RWPE2 (cell line): Measurements from ENCODE around the gene PCDHGB6.
"Not testable (repeated sequence)": the region's sequence is repeated elsewhere in the genome, so short reads cannot be mapped to it uniquely, and the experiment has no call there.

ENCODE experiments used
- ATAC-seq: fragments of 200-7000 bp; cut with Tn5 transposase; 3 replicates; pipeline ENCODE4 v1.9.1; 2021; ENCODE audit warnings: low read depth
- DNase-seq: peaks from one replicate; pipeline ENCODE4 v3.0.0-alpha.2; 2020; ENCODE audit warnings: low spot score
- H3K27ac ChIP-seq: fragments of 450-650 bp; 2 replicates; pipeline ENCODE4 v1.5.1; 2017; ENCODE audit warnings: mild to moderate bottlenecking; ENCODE audit not compliant: poor library complexity, severe bottlenecking
- H3K27me3 ChIP-seq: fragments of 250-450 bp; sonication (Bioruptor Pico); 2 replicates; pipeline ENCODE4 v1.5.1; 2021; ENCODE audit warnings: mild to moderate bottlenecking, moderate library complexity; ENCODE audit not compliant: insufficient read depth, poor library complexity, severe bottlenecking
- H3K36me3 ChIP-seq: fragments of 250-450 bp; sonication (Bioruptor Pico); 2 replicates; pipeline ENCODE4 v1.5.1; 2020; ENCODE audit warnings: low read depth, mild to moderate bottlenecking, moderate library complexity
- H3K4me1 ChIP-seq: fragments of 250-450 bp; sonication (Bioruptor Pico); 2 replicates; pipeline ENCODE4 v1.5.1; 2021; ENCODE audit warnings: mild to moderate bottlenecking, moderate library complexity; ENCODE audit not compliant: insufficient read depth, poor library complexity, severe bottlenecking
- H3K4me3 ChIP-seq: fragments of 250-450 bp; sonication (Bioruptor Pico); 2 replicates; pipeline ENCODE4 v1.5.1; 2021; ENCODE audit warnings: mild to moderate bottlenecking, moderate library complexity; ENCODE audit not compliant: severe bottlenecking
- H3K9me3 ChIP-seq: fragments of 250-450 bp; sonication (Bioruptor Pico); 2 replicates; pipeline ENCODE4 v1.5.1; 2021; ENCODE audit warnings: mild to moderate bottlenecking, moderate library complexity; ENCODE audit not compliant: severe bottlenecking
- TF ChIP-seq, protein P1 (sequence below): fragments of 450-650 bp; IDR thresholded peaks from one replicate; pipeline ENCODE4 v1.5.1; 2017; ENCODE audit warnings: mild to moderate bottlenecking, moderate library complexity; ENCODE audit not compliant: poor library complexity, severe bottlenecking

Gene PCDHGB6

DNA sequence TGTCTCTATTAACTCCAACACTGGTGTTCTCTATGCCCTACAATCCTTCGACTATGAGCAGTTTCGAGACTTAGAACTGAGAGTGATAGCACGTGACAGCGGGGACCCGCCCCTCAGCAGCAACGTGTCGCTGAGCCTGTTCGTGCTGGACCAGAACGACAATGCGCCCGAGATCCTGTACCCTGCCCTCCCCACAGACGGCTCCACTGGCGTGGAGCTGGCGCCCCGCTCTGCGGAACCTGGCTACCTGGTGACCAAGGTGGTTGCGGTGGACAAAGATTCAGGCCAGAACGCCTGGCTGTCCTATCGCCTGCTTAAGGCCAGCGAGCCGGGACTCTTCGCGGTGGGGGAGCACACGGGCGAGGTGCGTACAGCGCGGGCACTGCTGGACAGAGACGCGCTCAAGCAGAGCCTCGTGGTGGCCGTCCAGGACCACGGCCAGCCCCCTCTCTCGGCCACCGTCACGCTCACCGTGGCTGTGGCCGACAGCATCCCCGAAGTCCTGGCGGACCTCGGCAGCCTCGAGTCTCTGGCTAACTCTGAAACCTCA is 15.0 kb downstream of the PCDHGB6 start:
- ATAC-seq = no peak
- Histone ChIP-seq H3K4me3 (no peak overlapping the region), H3K9me3 (peaks cover 72% of the 10 kb centered on the region)

GRCh38 chr5:141427783-141428426 is 20.1 kb downstream of the PCDHGB6 start:
- H3K9me3 ChIP-seq = peaks cover 60% of the 10 kb centered on the region
- TF ChIP-seq, protein P1, sequence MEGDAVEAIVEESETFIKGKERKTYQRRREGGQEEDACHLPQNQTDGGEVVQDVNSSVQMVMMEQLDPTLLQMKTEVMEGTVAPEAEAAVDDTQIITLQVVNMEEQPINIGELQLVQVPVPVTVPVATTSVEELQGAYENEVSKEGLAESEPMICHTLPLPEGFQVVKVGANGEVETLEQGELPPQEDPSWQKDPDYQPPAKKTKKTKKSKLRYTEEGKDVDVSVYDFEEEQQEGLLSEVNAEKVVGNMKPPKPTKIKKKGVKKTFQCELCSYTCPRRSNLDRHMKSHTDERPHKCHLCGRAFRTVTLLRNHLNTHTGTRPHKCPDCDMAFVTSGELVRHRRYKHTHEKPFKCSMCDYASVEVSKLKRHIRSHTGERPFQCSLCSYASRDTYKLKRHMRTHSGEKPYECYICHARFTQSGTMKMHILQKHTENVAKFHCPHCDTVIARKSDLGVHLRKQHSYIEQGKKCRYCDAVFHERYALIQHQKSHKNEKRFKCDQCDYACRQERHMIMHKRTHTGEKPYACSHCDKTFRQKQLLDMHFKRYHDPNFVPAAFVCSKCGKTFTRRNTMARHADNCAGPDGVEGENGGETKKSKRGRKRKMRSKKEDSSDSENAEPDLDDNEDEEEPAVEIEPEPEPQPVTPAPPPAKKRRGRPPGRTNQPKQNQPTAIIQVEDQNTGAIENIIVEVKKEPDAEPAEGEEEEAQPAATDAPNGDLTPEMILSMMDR = no peak

More for the DNA sequence above, 15.0 kb downstream of the PCDHGB6 start:
- H3K27ac ChIP-seq = no peak overlapping the region
- no peaks in the 10 kb centered on the region for H3K4me1 ChIP-seq
- no peaks in the 10 kb centered on the region for H3K36me3 ChIP-seq
- peaks cover 5% of the 10 kb centered on the region for H3K27me3 ChIP-seq
- TF ChIP-seq, protein P1 = no peak
- DNase-seq = no peak

GRCh38 chr5:141430332-141431113 is 22.7 kb downstream of the PCDHGB6 start, which contains the start of gene PCDHGA12:
PCDHGA12 (plus strand) TSS chr5:141430507; CDS start chr5:141430760, 253 bp downstream.
- Histone ChIP-seq H3K27me3 (peaks cover 13% of the 10 kb centered on the region), H3K4me1 (no peaks in the 10 kb centered on the region), H3K9me3 (peaks cover 45% of the 10 kb centered on the region), H3K36me3 (no peaks in the 10 kb centered on the region), H3K27ac (no peak within 1 kb of the TSS), H3K4me3 (peak within 1 kb of the TSS; percentile 17)
- peak; percentile 86 for ATAC-seq
- TF ChIP-seq, protein P1 = peak; percentile 81
- no peak for DNase-seq

More at GRCh38 chr5:141427783-141428426, 20.1 kb downstream of the PCDHGB6 start:
- no peak overlapping the region for H3K4me3 ChIP-seq
- no peak overlapping the region for H3K27ac ChIP-seq
- DNase-seq (no peak), ATAC-seq (no peak)
- H3K4me1 ChIP-seq = no peaks in the 10 kb centered on the region
- H3K27me3 ChIP-seq = peaks cover 13% of the 10 kb centered on the region
- no peaks in the 10 kb centered on the region for H3K36me3 ChIP-seq

DNA sequence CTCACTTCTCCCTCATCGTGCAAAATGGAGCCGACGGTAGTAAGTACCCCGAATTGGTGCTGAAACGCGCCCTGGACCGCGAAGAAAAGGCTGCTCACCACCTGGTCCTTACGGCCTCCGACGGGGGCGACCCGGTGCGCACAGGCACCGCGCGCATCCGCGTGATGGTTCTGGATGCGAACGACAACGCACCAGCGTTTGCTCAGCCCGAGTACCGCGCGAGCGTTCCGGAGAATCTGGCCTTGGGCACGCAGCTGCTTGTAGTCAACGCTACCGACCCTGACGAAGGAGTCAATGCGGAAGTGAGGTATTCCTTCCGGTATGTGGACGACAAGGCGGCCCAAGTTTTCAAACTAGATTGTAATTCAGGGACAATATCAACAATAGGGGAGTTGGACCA is 23.5 kb downstream of the PCDHGB6 start:
- TF ChIP-seq, protein P1 = no peak
- peaks cover 13% of the 10 kb centered on the region for H3K27me3 ChIP-seq
- H3K27ac ChIP-seq = no peak overlapping the region
- H3K9me3 ChIP-seq = peaks cover 40% of the 10 kb centered on the region
- H3K4me3 ChIP-seq = no peak overlapping the region
- no peak for DNase-seq
- no peaks in the 10 kb centered on the region for H3K36me3 ChIP-seq
- ATAC-seq = no peak
- no peaks in the 10 kb centered on the region for H3K4me1 ChIP-seq

DNA sequence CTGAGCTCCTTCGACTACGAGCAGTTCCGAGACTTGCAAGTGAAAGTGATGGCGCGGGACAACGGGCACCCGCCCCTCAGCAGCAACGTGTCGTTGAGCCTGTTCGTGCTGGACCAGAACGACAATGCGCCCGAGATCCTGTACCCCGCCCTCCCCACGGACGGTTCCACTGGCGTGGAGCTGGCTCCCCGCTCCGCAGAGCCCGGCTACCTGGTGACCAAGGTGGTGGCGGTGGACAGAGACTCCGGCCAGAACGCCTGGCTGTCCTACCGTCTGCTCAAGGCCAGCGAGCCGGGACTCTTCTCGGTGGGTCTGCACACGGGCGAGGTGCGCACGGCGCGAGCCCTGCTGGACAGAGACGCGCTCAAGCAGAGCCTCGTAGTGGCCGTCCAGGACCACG is 24.5 kb downstream of the PCDHGB6 start:
- not testable (repeated sequence) for H3K36me3 ChIP-seq, H3K27me3 ChIP-seq, H3K27ac ChIP-seq, H3K4me1 ChIP-seq, H3K4me3 ChIP-seq, DNase-seq, ATAC-seq
- H3K9me3 ChIP-seq = peaks cover 36% of the 10 kb centered on the region

GRCh38 chr5:141432726-141433125 is 24.9 kb downstream of the PCDHGB6 start:
- not testable (repeated sequence) for H3K36me3 ChIP-seq, DNase-seq, H3K4me1 ChIP-seq, H3K27me3 ChIP-seq, H3K4me3 ChIP-seq, H3K27ac ChIP-seq, ATAC-seq
- H3K9me3 ChIP-seq = peaks cover 32% of the 10 kb centered on the region
